Osteocyte (in vitro differentiated cells): ENCODE data around the gene ABO. TPM values are rescaled to one million over a fixed set of nuclear protein-coding genes. Genes with fewer than 3 reads are reported as not detected.

Experiments
- DNase-seq: peaks from one replicate; pipeline ENCODE4 v3.0.0; 2021; ENCODE audit warnings: mixed read lengths; ENCODE audit not compliant: unreplicated experiment; ENCODE audit errors: extremely low spot score
- H3K27ac Mint-ChIP-seq: one replicate; pipeline ENCODE4 v1.8.0; 2021; ENCODE audit warnings: mild to moderate bottlenecking, mixed read lengths; ENCODE audit not compliant: unreplicated experiment
- H3K27me3 Mint-ChIP-seq: one replicate; pipeline ENCODE4 v1.8.0; 2021; ENCODE audit warnings: mixed read lengths; ENCODE audit not compliant: unreplicated experiment
- H3K36me3 Mint-ChIP-seq: one replicate; pipeline ENCODE4 v1.8.0; 2021; ENCODE audit warnings: mixed read lengths; ENCODE audit not compliant: unreplicated experiment
- H3K4me1 Mint-ChIP-seq: one replicate; pipeline ENCODE4 v1.8.0; 2021; ENCODE audit warnings: mixed read lengths; ENCODE audit not compliant: unreplicated experiment
- H3K4me3 Mint-ChIP-seq: one replicate; pipeline ENCODE4 v1.8.0; 2021; ENCODE audit warnings: mild to moderate bottlenecking, moderate library complexity, mixed read lengths; ENCODE audit not compliant: unreplicated experiment
- H3K9me3 Mint-ChIP-seq: one replicate; pipeline ENCODE4 v1.8.0; 2021; ENCODE audit warnings: mixed read lengths; ENCODE audit not compliant: unreplicated experiment
- CTCF ChIP-seq: fragments of 200-600 bp; sonication (generic); IDR thresholded peaks from 2 replicates; pipeline ENCODE4 v1.5.0; 2021; ENCODE audit warnings: antibody characterized with exemption, mild to moderate bottlenecking, moderate library complexity
- total RNA-seq: library from RNA; stranded (reverse); gene quantifications from 2 replicates; pipeline ENCODE4 v1.2.1, GENCODE V29; 2021

Gene ABO
- total RNA-seq, 1 donor from 2014 or later, result not detected

- Mint-ChIP-seq H3K27me3 (peaks cover 39% of the 10 kb centered on the region), H3K4me1 (no peaks in the 10 kb centered on the region), H3K4me3 (no peak overlapping the region), H3K9me3 (no peaks in the 10 kb centered on the region), H3K27ac (no peak overlapping the region), H3K36me3 (no peaks in the 10 kb centered on the region)
- TF ChIP-seq CTCF, result no peak
- DNase-seq, result no peak
Observed at GRCh38 chr9:133280392-133280791, 5.4 kb upstream of the ABO start.

- Mint-ChIP-seq H3K4me3 (no peak overlapping the region), H3K4me1 (no peaks in the 10 kb centered on the region), H3K9me3 (no peaks in the 10 kb centered on the region), H3K27ac (no peak overlapping the region), H3K27me3 (peaks cover 49% of the 10 kb centered on the region), H3K36me3 (no peaks in the 10 kb centered on the region)
- no peak for TF ChIP-seq CTCF
- DNase-seq, result peak; percentile 60
Observed at GRCh38 chr9:133278161-133279114, 3.4 kb upstream of the ABO start.

GRCh38 chr9:133277467-133277866, 2.5 kb upstream of the ABO start:
- no peak overlapping the region for H3K4me3 Mint-ChIP-seq
- peak; percentile 64 for DNase-seq
- TF ChIP-seq CTCF, result no peak
- no peaks in the 10 kb centered on the region for H3K9me3 Mint-ChIP-seq
- no peak overlapping the region for H3K27ac Mint-ChIP-seq
- H3K36me3 Mint-ChIP-seq, result no peaks in the 10 kb centered on the region
- H3K4me1 Mint-ChIP-seq, result no peaks in the 10 kb centered on the region
- peaks cover 57% of the 10 kb centered on the region for H3K27me3 Mint-ChIP-seq

- H3K4me1 Mint-ChIP-seq, result no peaks in the 10 kb centered on the region
- H3K9me3 Mint-ChIP-seq, result no peaks in the 10 kb centered on the region
- H3K4me3 Mint-ChIP-seq, result no peak overlapping the region
- H3K27me3 Mint-ChIP-seq, result peaks cover 60% of the 10 kb centered on the region
- H3K27ac Mint-ChIP-seq, result no peak overlapping the region
- DNase-seq, result peak; percentile 68
- TF ChIP-seq CTCF, result no peak
- H3K36me3 Mint-ChIP-seq, result no peaks in the 10 kb centered on the region
Observed at GRCh38 chr9:133276923-133277322, 1.9 kb upstream of the ABO start.

- no peaks in the 10 kb centered on the region for H3K4me1 Mint-ChIP-seq
- H3K9me3 Mint-ChIP-seq, result no peaks in the 10 kb centered on the region
- H3K27ac Mint-ChIP-seq, result no peak overlapping the region
- H3K27me3 Mint-ChIP-seq, result peaks cover 66% of the 10 kb centered on the region
- no peak overlapping the region for H3K4me3 Mint-ChIP-seq
- TF ChIP-seq CTCF, result no peak
- DNase-seq, result peak; percentile 36
- no peaks in the 10 kb centered on the region for H3K36me3 Mint-ChIP-seq
Observed at GRCh38 chr9:133276001-133276884, 1.2 kb upstream of the ABO start.
